Activated naive CD8-positive, alpha-beta T cell treated with anti-CD3 and anti-CD28 coated beads for 36 hours (primary cell): Measurements from ENCODE around the gene LIN28B. TPM values are rescaled to one million over a fixed set of nuclear protein-coding genes. Genes with fewer than 3 reads are reported as not detected.
"Not testable (repeated sequence)": the region's sequence is repeated elsewhere in the genome, so short reads cannot be mapped to it uniquely, and the experiment has no call there.

ENCODE experiments used
- DNase-seq: peaks from one replicate; pipeline ENCODE4 v3.0.0; 2021
- H3K27ac Mint-ChIP-seq: one replicate; pipeline ENCODE4 v1.8.0; 2022; ENCODE audit warnings: mild to moderate bottlenecking, moderate library complexity, mixed read lengths
- H3K27me3 Mint-ChIP-seq: one replicate; pipeline ENCODE4 v1.8.0; 2022; ENCODE audit warnings: mild to moderate bottlenecking, mixed read lengths
- H3K36me3 Mint-ChIP-seq: one replicate; pipeline ENCODE4 v1.8.0; 2021; ENCODE audit warnings: mild to moderate bottlenecking, mixed read lengths
- H3K4me1 Mint-ChIP-seq: one replicate; pipeline ENCODE4 v1.8.0; 2021; ENCODE audit warnings: mixed read lengths
- H3K4me3 Mint-ChIP-seq: one replicate; pipeline ENCODE4 v1.8.0; 2022; ENCODE audit warnings: mild to moderate bottlenecking, moderate library complexity, mixed read lengths
- H3K9me3 Mint-ChIP-seq: one replicate; pipeline ENCODE4 v1.8.0; 2022; ENCODE audit warnings: mixed read lengths
- total RNA-seq, 2 experiments: library from RNA; stranded (reverse); gene quantifications; one replicate each; pipeline ENCODE4 v1.2.3, GENCODE V29; 2021

Gene LIN28B
- total RNA-seq, 2 experiments from 2014 or later = 0.18 TPM; not detected in 1

- DNase-seq = no peak
- Mint-ChIP-seq H3K4me1 (peaks cover 3% of the 10 kb centered on the region), H3K27me3 (peaks cover 63% of the 10 kb centered on the region), H3K9me3 (peaks cover 8% of the 10 kb centered on the region), H3K27ac (no peak overlapping the region), H3K4me3 (no peak overlapping the region), H3K36me3 (peaks cover 6% of the 10 kb centered on the region)
Observed at GRCh38 chr6:104951677-104952076, 5.2 kb upstream of the LIN28B start.

- Mint-ChIP-seq H3K9me3 (peaks cover 10% of the 10 kb centered on the region), H3K36me3 (peaks cover 6% of the 10 kb centered on the region), H3K4me3 (no peak overlapping the region), H3K27me3 (peaks cover 72% of the 10 kb centered on the region), H3K4me1 (peaks cover 14% of the 10 kb centered on the region), H3K27ac (no peak overlapping the region)
- no peak for DNase-seq
Observed at GRCh38 chr6:104952911-104953399, 4.0 kb upstream of the LIN28B start.

- Mint-ChIP-seq H3K9me3 (peaks cover 10% of the 10 kb centered on the region), H3K4me1 (peaks cover 19% of the 10 kb centered on the region), H3K27me3 (peaks cover 79% of the 10 kb centered on the region)
- DNase-seq, H3K36me3 Mint-ChIP-seq, H3K4me3 Mint-ChIP-seq, H3K27ac Mint-ChIP-seq: not testable (repeated sequence)
Observed at GRCh38 chr6:104953400-104954189, 3.3 kb upstream of the LIN28B start.

- Mint-ChIP-seq H3K36me3 (peaks cover 6% of the 10 kb centered on the region), H3K27me3 (peaks cover 83% of the 10 kb centered on the region), H3K27ac (no peak overlapping the region), H3K4me1 (peaks cover 20% of the 10 kb centered on the region), H3K9me3 (peaks cover 10% of the 10 kb centered on the region), H3K4me3 (no peak overlapping the region)
- no peak for DNase-seq
Observed at GRCh38 chr6:104954190-104954797, 2.6 kb upstream of the LIN28B start.

- H3K27ac Mint-ChIP-seq = no peak overlapping the region
- peaks cover 83% of the 10 kb centered on the region for H3K27me3 Mint-ChIP-seq
Observed at GRCh38 chr6:104955491-104955890, 1.4 kb upstream of the LIN28B start.

GRCh38 chr6:104955927-104956730, 778 bp upstream of the LIN28B start:
- Mint-ChIP-seq H3K4me1 (peaks cover 20% of the 10 kb centered on the region), H3K9me3 (peaks cover 12% of the 10 kb centered on the region), H3K27ac (no peak overlapping the region), H3K36me3 (peaks cover 6% of the 10 kb centered on the region), H3K4me3 (no peak overlapping the region), H3K27me3 (peaks cover 83% of the 10 kb centered on the region)
- no peak for DNase-seq

More at GRCh38 chr6:104955491-104955890, 1.4 kb upstream of the LIN28B start:
- Mint-ChIP-seq H3K9me3 (peaks cover 12% of the 10 kb centered on the region), H3K4me1 (peaks cover 20% of the 10 kb centered on the region), H3K4me3 (no peak overlapping the region), H3K36me3 (peaks cover 6% of the 10 kb centered on the region)
- no peak for DNase-seq

GRCh38 chr6:104957301-104958177, 632 bp downstream of the LIN28B start:
- Mint-ChIP-seq H3K4me1 (peaks cover 20% of the 10 kb centered on the region), H3K27me3 (peaks cover 70% of the 10 kb centered on the region), H3K9me3 (peaks cover 12% of the 10 kb centered on the region), H3K27ac (no peak overlapping the region), H3K4me3 (peak overlapping the region; percentile 55), H3K36me3 (peaks cover 6% of the 10 kb centered on the region)
- no peak for DNase-seq

GRCh38 chr6:104958178-104959025, 1.5 kb downstream of the LIN28B start:
- Mint-ChIP-seq H3K4me3 (no peak overlapping the region), H3K27ac (no peak overlapping the region), H3K36me3 (peaks cover 4% of the 10 kb centered on the region), H3K4me1 (peaks cover 19% of the 10 kb centered on the region), H3K27me3 (peaks cover 62% of the 10 kb centered on the region), H3K9me3 (peaks cover 9% of the 10 kb centered on the region)
- no peak for DNase-seq

- no peak for DNase-seq
- Mint-ChIP-seq H3K9me3 (peaks cover 8% of the 10 kb centered on the region), H3K4me3 (no peak overlapping the region), H3K27me3 (peaks cover 53% of the 10 kb centered on the region), H3K36me3 (peaks cover 3% of the 10 kb centered on the region), H3K27ac (no peak overlapping the region), H3K4me1 (peaks cover 18% of the 10 kb centered on the region)
Observed at GRCh38 chr6:104959026-104959858, 2.3 kb downstream of the LIN28B start.

GRCh38 chr6:104969108-104969507, 12.2 kb downstream of the LIN28B start:
- H3K4me1 Mint-ChIP-seq = no peaks in the 10 kb centered on the region
- H3K27ac Mint-ChIP-seq = no peak overlapping the region
- no peaks in the 10 kb centered on the region for H3K9me3 Mint-ChIP-seq
- no peak overlapping the region for H3K4me3 Mint-ChIP-seq
- DNase-seq = no peak
- peaks cover 3% of the 10 kb centered on the region for H3K27me3 Mint-ChIP-seq
- no peaks in the 10 kb centered on the region for H3K36me3 Mint-ChIP-seq

- H3K4me3 Mint-ChIP-seq = no peak overlapping the region
- no peak for DNase-seq
- peaks cover 3% of the 10 kb centered on the region for H3K27me3 Mint-ChIP-seq
- H3K9me3 Mint-ChIP-seq = no peaks in the 10 kb centered on the region
- H3K4me1 Mint-ChIP-seq = no peaks in the 10 kb centered on the region
- no peaks in the 10 kb centered on the region for H3K36me3 Mint-ChIP-seq
- no peak overlapping the region for H3K27ac Mint-ChIP-seq
Observed at GRCh38 chr6:104969785-104970581, 13.1 kb downstream of the LIN28B start.

GRCh38 chr6:104973404-104973803, 16.5 kb downstream of the LIN28B start:
- Mint-ChIP-seq H3K27ac (no peak overlapping the region), H3K4me1 (no peaks in the 10 kb centered on the region), H3K4me3 (no peak overlapping the region), H3K36me3 (no peaks in the 10 kb centered on the region), H3K27me3 (peaks cover 10% of the 10 kb centered on the region), H3K9me3 (no peaks in the 10 kb centered on the region)
- DNase-seq = no peak
